ENCODE results near the gene TSR1. TPM values are rescaled to one million over a fixed set of nuclear protein-coding genes. Genes with fewer than 3 reads are reported as not detected.

The TSR1 gene
- total RNA-seq, 1 donor from 2014 or later: 17.7 TPM

DNA sequence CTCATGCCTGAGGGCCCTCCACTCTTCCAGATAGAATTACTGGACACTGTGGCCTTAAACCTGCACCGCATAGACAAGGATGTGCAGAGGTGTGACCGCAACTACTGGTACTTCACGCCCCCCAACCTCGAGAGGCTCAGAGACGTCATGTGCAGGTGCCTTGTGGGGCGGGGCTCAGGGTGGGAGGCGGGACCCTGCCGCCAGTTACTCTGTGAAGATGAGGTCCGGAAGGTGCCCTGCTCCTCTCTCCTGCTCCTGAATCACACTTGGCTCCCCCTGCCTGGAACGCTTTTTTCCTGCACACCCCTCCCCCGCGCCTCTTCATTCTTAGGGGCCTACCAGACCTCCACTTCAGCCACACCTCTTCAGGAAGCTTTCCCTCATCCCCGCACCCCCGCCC, 39.9 kb upstream of the TSR1 start:
- H3K36me3 ChIP-seq: peaks cover 75% of the 10 kb centered on the region
- no peak overlapping the region for H3K4me3 ChIP-seq
- ATAC-seq: no peak
- H3K27ac ChIP-seq: no peak overlapping the region
- no peaks in the 10 kb centered on the region for H3K9me3 ChIP-seq
- H3K4me1 ChIP-seq: no peaks in the 10 kb centered on the region
- TF ChIP-seq, protein P1, sequence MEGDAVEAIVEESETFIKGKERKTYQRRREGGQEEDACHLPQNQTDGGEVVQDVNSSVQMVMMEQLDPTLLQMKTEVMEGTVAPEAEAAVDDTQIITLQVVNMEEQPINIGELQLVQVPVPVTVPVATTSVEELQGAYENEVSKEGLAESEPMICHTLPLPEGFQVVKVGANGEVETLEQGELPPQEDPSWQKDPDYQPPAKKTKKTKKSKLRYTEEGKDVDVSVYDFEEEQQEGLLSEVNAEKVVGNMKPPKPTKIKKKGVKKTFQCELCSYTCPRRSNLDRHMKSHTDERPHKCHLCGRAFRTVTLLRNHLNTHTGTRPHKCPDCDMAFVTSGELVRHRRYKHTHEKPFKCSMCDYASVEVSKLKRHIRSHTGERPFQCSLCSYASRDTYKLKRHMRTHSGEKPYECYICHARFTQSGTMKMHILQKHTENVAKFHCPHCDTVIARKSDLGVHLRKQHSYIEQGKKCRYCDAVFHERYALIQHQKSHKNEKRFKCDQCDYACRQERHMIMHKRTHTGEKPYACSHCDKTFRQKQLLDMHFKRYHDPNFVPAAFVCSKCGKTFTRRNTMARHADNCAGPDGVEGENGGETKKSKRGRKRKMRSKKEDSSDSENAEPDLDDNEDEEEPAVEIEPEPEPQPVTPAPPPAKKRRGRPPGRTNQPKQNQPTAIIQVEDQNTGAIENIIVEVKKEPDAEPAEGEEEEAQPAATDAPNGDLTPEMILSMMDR (IDR thresholded peaks at IDR 0.05): no peak
- no peaks in the 10 kb centered on the region for H3K27me3 ChIP-seq
- no peak for DNase-seq
- intact Hi-C loops (cut with DNase I): no loop called here

DNA sequence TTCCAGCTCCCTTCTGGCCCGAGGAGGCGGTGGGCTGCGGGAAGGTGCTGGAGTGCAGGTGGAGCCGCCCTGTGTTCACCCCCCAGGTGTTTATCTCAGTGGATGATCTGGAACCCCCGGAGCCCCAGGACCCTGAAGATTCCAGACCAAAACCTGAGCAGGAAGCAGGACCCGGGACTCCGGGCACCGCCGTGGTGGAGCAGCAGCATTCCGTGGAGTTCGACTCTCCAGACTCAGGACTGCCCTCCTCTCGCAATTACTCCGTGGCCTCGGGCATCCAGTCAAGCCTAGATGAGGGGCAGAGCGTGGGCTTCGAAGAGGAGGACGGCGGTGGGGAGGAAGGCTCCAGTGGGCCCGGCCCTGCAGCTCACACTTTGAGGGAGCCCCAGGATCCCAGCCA, 39.1 kb upstream of the TSR1 start:
- DNase-seq: no peak
- no peak overlapping the region for H3K27ac ChIP-seq
- no peak for ATAC-seq
- no peaks in the 10 kb centered on the region for H3K9me3 ChIP-seq
- TF ChIP-seq, protein P1 (IDR thresholded peaks at IDR 0.05): no peak
- no peak overlapping the region for H3K4me3 ChIP-seq
- no peaks in the 10 kb centered on the region for H3K4me1 ChIP-seq
- intact Hi-C loops (cut with DNase I): no loop called here
- H3K27me3 ChIP-seq: no peaks in the 10 kb centered on the region
- peaks cover 75% of the 10 kb centered on the region for H3K36me3 ChIP-seq

DNA sequence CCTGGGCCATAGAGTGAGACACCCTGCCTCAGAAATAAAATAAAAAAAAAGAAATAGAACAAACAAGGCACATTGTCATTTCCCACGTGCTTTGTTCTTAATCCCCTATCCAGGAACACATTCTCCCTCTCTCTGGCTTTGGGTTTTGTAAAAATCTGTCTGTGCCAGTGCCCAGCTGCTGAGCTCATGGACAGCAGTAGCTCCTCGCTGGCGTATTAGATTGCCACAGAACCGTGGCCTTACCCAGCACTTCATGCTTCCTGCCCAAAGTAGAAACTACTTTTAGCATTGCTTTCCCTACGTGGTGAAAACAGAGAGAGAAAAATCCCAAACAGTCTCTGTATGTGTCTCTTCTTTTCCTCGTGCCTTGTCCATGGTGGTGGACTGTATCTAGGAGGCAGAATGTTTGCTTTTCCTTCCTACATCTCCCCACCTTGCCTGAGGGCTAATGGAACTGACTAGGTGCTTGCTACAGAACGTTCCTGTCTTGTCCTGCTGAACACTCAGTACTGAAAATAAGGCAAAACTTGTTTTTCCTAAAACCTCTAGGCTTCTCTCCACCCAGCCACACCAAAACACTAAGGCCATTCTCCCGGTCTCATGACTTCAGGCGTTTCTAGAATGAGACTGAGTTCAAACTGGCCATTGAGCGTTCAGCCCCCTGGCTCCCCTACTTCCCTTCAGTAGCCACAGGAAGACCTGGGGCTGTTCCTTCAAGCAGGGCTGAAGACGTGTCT, 38.5 kb upstream of the TSR1 start:
- ATAC-seq (no peak), DNase-seq (no peak)
- Histone ChIP-seq H3K36me3 (peaks cover 71% of the 10 kb centered on the region), H3K4me1 (no peaks in the 10 kb centered on the region), H3K9me3 (no peaks in the 10 kb centered on the region), H3K27ac (no peak overlapping the region), H3K4me3 (no peak overlapping the region), H3K27me3 (no peaks in the 10 kb centered on the region)
- intact Hi-C loops (cut with DNase I): no loop called here
- TF ChIP-seq, protein P1 (IDR thresholded peaks at IDR 0.05): no peak

DNA sequence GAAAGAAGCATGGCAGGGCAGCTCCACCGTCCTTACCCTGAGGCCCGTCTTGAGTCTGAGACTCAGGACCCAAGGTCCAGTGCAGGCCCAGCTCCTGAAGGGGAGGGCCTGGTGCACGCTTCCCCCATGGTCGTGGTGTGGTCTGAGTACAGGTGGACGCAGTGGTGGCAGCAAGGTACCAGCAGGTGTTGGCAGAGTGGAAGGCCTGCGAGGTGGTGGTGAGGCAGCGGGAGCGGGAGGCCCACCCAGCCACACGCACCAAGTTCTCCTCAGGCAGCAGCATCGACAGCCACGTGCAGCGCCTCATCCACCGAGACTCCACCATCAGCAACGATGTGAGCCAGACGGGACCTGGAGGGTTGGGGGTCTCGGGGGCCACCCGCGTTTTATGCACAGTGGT, 36.9 kb upstream of the TSR1 start:
- TF ChIP-seq, protein P1 (IDR thresholded peaks at IDR 0.05): no peak
- Histone ChIP-seq H3K4me1 (no peaks in the 10 kb centered on the region), H3K4me3 (no peak overlapping the region), H3K27me3 (no peaks in the 10 kb centered on the region), H3K9me3 (no peaks in the 10 kb centered on the region), H3K36me3 (peaks cover 58% of the 10 kb centered on the region), H3K27ac (no peak overlapping the region)
- intact Hi-C loops (cut with DNase I): no loop called here
- DNase-seq: no peak
- ATAC-seq: no peak

DNA sequence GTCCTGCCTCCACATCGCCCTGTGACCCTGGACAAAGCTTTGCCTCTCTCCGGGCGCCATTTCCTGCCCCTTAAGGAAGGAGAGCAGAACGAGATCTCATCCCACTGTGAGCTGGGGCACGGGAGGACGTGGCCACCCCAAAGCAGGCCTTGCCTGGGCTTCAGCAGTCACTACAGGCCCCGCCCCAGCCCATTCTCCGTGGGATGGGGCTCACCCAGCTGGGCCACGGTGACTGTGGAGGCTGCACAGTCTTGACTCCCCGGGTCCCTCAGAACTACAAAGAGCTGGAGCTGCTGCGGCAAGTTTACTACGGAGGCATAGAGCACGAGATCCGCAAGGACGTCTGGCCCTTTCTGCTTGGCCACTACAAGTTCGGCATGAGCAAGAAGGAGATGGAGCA, 36.4 kb upstream of the TSR1 start:
- DNase-seq: no peak
- Histone ChIP-seq H3K27ac (no peak overlapping the region), H3K9me3 (no peaks in the 10 kb centered on the region), H3K4me1 (no peaks in the 10 kb centered on the region), H3K36me3 (peaks cover 53% of the 10 kb centered on the region), H3K27me3 (no peaks in the 10 kb centered on the region), H3K4me3 (no peak overlapping the region)
- no peak for ATAC-seq
- intact Hi-C loops (cut with DNase I): no loop called here
- TF ChIP-seq, protein P1 (IDR thresholded peaks at IDR 0.05): no peak

DNA sequence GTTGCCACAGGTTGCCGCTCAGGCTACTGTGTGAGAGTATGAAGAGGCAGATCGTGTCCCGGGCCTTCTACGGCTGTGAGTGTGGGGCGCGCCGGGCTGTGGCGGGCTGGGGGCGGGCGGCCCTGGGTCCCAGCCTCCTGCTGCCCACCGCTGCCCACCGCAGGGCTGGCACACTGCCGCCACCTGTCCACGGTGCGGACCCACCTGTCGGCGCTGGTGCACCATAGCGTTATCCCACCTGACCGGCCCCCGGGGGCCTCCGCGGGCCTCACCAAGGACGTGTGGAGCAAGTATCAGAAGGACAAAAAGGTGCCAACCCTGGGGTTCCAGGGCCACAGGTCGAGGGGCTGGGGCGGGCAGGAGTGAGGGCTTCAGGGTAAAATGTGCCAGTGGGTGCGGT, 35.9 kb upstream of the TSR1 start:
- no peak overlapping the region for H3K4me3 ChIP-seq
- H3K27me3 ChIP-seq: no peaks in the 10 kb centered on the region
- TF ChIP-seq, protein P1 (IDR thresholded peaks at IDR 0.05): no peak
- no peaks in the 10 kb centered on the region for H3K4me1 ChIP-seq
- DNase-seq (no peak), ATAC-seq (no peak)
- H3K36me3 ChIP-seq: peaks cover 49% of the 10 kb centered on the region
- H3K27ac ChIP-seq: no peak overlapping the region
- intact Hi-C loops (cut with DNase I): no loop called here
- no peaks in the 10 kb centered on the region for H3K9me3 ChIP-seq
